ENCODE measurements around the gene RABAC1.

RABAC1 gene

DNA sequence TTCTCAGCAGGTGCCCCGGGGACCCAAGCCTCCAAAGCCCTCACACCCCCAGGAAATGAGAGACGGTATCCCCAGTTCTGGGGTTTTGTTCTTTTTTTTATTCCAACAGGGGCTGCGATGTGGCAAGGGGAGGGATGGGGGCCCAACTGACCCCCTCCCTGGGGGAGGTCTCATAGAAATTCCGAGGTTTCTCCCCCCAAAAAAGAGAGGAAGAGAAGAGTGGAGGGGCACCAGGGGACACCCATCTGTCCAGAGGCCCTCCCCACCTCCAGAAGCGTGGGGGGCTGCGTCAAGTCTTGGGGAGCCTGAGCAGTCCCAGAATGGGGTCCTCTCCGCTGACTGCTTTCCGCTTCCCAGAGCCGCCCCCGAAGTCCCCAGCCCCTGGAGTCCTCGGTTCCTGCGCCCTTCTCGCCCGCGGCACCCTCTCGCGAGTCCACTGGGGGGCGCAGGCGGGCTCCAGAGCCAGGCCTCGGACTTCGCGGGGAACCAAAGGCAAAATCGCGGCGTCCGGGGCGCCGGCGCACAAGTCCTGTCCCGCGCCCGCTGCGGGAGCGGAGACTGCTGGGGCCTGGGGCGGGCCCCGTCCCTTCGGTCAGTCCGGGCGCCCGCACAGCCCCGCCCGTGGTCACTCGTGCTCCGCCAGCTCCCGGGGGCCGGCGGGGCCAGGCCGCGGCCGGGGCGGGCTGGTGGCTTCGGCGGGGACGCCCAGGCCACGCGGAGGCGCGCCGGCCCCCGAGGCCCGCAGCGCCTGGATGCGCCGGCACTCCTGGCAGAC lies 39.3 kb upstream of the RABAC1 start:
- H3K4me3 ChIP-seq (ENCODE audit: low read depth, low read length): no peak overlapping the region
- DNase-seq (ENCODE audit: low read depth): no peak
- TF ChIP-seq, protein P1, sequence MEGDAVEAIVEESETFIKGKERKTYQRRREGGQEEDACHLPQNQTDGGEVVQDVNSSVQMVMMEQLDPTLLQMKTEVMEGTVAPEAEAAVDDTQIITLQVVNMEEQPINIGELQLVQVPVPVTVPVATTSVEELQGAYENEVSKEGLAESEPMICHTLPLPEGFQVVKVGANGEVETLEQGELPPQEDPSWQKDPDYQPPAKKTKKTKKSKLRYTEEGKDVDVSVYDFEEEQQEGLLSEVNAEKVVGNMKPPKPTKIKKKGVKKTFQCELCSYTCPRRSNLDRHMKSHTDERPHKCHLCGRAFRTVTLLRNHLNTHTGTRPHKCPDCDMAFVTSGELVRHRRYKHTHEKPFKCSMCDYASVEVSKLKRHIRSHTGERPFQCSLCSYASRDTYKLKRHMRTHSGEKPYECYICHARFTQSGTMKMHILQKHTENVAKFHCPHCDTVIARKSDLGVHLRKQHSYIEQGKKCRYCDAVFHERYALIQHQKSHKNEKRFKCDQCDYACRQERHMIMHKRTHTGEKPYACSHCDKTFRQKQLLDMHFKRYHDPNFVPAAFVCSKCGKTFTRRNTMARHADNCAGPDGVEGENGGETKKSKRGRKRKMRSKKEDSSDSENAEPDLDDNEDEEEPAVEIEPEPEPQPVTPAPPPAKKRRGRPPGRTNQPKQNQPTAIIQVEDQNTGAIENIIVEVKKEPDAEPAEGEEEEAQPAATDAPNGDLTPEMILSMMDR (IDR thresholded peaks at IDR 0.05; ENCODE audit: control insufficient read depth, extremely low read depth, insufficient read depth): peak; percentile 44

DNA sequence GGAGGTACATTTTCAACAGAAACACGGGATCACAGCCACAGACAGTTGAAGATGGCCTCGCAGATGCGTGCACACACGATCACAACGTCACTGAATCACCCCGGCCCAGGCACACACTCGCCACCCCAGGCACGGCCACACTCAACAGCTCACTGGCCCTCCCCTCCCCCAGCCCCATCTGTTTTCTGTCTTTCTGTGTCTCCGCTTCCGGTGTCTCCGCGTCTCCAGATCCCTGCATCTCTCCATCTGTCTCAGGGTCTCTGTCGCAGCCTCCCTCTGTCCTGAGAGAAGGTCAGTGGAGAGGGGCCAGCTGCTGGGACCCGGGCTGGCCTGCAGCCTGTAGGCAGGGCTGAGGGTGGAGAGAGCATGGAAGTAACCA lies 38.7 kb upstream of the RABAC1 start:
- DNase-seq (ENCODE audit: low read depth): no peak
- no peak overlapping the region for H3K4me3 ChIP-seq (ENCODE audit: low read depth, low read length)
- TF ChIP-seq, protein P1 (IDR thresholded peaks at IDR 0.05; ENCODE audit: control insufficient read depth, extremely low read depth, insufficient read depth): no peak

DNA sequence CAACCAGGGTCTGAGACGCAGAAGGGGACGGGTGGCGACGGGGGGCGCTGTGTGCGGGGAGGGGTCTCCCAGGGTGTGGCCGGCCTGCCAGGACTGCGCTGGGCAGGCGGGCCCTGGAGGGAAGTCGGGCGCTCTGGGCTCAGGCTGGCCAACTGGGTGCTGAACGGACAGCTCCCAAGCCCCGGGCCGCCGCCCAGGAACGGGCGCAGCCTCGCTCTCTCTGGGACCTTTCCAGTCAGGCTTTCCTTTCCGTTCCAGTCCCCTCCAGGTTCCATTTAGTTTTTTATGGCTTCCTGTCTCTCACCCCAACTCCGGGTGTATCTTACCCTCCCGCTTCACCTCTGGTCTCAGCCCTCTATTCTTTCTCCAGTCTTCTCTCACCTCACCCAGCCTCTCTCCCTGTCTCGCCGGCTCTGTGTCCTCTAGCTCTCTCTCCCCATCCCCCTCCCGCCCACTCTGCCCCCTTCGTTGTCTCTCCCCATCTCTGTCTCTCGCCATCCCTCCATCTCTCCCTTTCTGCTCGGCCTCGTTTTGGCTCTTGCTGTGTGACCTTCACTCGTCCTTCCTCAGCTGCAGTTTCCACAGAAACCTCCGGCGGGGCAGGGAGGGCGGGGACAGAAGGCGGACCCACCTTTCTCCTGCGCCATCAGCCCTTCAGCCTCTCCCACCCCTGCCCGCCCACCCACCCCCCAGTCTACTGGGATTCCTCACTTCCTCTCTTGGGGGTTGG lies 38.2 kb upstream of the RABAC1 start:
- TF ChIP-seq, protein P1 (IDR thresholded peaks at IDR 0.05; ENCODE audit: control insufficient read depth, extremely low read depth, insufficient read depth): no peak
- no peak for DNase-seq (ENCODE audit: low read depth)
- no peak overlapping the region for H3K4me3 ChIP-seq (ENCODE audit: low read depth, low read length)

DNA sequence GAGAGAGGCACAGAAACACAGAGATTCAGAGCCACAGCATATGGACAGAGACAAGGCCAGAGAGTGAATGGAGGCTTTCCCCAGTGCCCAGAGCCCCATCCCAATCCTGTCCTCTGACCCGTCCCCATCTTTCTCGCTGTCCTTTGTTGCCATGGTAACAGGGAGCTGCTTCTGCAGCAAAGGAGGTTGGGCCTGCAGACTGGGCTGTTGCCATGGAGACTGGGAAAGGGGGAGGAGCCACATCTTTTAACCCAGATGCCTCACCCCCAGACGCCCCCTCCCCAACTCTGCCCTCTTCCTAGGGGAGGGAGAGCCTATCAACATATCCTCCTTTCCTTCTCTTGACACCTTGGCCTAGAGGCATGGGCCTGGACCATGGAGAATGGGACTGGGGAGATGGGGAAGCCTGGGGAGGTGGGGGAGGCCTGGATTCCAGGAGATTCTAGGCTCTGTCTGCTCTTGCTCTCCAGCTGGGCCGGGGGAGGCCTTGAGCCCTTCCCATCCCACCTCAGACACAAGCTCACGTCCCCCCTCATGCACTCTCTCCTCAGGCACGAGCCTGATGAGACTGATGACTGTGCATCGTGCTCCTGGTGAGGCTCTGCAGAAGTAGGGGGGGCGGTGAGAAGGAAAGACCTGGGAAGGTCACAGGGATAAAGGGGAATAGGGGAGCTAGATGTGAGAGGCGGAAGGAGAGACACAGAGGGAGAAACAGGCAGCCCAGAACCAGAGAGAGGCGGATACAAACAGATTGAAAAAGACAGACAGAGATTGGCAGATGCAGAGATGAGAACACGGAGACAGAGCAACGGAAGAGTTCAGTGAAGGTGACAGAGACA lies 37.1 kb upstream of the RABAC1 start:
- DNase-seq (ENCODE audit: low read depth): no peak
- no peak overlapping the region for H3K4me3 ChIP-seq (ENCODE audit: low read depth, low read length)
- TF ChIP-seq, protein P1 (IDR thresholded peaks at IDR 0.05; ENCODE audit: control insufficient read depth, extremely low read depth, insufficient read depth): no peak

DNA sequence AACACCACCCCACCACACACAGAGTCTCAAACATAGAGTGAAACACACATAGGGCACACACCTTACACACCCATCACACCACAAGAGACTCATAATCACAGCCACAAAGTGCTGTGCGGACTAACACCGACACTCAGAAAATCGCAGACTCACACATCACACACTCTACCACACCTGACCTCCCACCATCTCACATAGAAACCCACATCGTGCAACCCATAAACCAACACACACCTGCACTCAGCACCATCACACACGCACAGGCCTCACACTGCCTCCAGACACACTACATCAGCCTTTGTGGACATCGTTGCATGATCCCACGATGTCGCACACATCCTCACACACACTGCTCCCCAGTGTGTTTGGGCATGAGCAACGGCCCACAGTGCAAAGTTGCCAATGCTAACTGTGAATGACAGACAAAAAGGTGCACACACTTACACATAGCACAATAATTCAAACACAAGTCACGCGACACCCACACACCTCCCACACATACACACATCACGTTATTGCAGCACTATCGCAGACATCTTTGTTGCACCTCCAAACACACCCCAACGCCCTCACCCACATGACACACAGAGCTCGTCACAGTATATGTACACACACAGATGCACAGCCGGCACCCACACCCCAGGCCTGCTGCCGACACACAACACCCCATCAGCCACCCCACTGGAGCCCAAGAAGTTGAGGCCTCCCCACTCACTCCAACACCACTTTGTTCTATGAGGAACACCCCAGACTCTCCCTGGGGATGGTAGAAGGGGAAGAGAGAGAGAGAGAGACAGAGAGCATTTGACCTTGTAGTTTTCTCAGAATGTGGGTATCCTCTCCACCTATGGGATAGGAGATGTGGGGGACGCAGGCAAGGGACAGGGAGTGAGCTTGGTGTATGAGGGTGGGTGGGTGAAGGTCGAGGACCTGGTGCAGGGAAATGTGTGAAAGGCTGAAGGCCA lies 36.2 kb upstream of the RABAC1 start:
- H3K4me3 ChIP-seq (ENCODE audit: low read depth, low read length): no peak overlapping the region
- DNase-seq (ENCODE audit: low read depth): no peak
- TF ChIP-seq, protein P1 (IDR thresholded peaks at IDR 0.05; ENCODE audit: control insufficient read depth, extremely low read depth, insufficient read depth): no peak

DNA sequence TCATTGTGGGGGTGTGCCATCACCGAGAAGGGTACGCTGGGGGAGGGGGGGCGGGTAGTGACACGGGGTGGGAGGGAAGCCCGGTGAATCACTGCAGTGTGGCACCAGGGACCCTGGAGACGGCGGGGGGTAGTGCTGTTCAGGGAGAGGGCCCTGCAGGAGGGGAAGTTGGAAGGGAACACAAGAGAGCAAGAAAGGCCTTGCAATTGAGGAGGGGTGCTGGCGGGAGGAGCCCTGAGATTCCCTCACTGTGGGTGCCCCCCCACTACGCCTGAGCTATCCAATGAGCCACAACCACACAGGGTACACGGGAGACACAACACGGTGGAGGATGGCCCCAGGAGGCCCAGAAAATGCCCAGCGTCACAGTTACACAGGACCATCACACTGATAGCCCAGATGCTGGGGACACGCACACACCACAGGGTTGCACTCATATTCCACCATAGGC lies 35.4 kb upstream of the RABAC1 start:
- DNase-seq (ENCODE audit: low read depth): no peak
- TF ChIP-seq, protein P1 (IDR thresholded peaks at IDR 0.05; ENCODE audit: control insufficient read depth, extremely low read depth, insufficient read depth): no peak
- H3K4me3 ChIP-seq (ENCODE audit: low read depth, low read length): no peak overlapping the region

Measured in LNCaP clone FGC (cell line).